NB4 (cell line): Measurements from ENCODE around the gene CELSR1.

Experiments used
- POLR2A ChIP-seq: IDR thresholded peaks from 2 replicates; pipeline ENCODE4 v1.6.1; 2011; ENCODE audit warnings: mild to moderate bottlenecking; ENCODE audit not compliant: insufficient read length; ENCODE audit errors: extremely low read depth
- TF ChIP-seq, protein P1 (sequence below): IDR thresholded peaks from one replicate; pipeline ENCODE4 v1.5.1; 2012; ENCODE audit warnings: low read depth, low read length
- TF ChIP-seq, protein P2 (sequence below): IDR thresholded peaks from 2 replicates; pipeline ENCODE4 v1.6.1; 2011; ENCODE audit warnings: low read depth, low read length

DNA sequence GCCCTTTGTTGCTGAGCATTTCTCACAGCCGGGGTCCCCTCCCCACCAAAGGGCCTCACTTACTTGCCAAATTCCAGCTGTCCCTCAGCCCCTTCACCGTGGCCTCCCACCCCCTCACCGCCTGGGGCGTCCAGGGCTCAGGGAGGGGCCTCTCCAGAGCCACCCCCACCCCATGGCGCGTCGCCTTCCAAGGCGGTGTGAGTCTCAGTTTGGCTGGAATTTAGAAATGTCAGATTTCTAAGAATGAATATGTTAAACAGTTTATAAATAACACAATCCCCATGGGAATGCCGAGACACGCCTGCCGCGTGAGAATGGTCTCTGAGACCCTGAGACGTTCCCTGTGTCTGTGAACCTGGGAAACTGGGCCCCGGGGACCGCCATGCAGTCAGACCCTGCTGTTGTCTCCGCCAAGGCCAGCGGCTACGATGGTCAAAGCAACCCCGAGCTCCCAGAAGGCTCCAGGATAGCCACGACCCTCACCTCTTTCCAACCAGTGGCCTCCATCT is 28.9 kb downstream of the CELSR1 start:
- TF ChIP-seq POLR2A: no peak
- TF ChIP-seq, protein P1, sequence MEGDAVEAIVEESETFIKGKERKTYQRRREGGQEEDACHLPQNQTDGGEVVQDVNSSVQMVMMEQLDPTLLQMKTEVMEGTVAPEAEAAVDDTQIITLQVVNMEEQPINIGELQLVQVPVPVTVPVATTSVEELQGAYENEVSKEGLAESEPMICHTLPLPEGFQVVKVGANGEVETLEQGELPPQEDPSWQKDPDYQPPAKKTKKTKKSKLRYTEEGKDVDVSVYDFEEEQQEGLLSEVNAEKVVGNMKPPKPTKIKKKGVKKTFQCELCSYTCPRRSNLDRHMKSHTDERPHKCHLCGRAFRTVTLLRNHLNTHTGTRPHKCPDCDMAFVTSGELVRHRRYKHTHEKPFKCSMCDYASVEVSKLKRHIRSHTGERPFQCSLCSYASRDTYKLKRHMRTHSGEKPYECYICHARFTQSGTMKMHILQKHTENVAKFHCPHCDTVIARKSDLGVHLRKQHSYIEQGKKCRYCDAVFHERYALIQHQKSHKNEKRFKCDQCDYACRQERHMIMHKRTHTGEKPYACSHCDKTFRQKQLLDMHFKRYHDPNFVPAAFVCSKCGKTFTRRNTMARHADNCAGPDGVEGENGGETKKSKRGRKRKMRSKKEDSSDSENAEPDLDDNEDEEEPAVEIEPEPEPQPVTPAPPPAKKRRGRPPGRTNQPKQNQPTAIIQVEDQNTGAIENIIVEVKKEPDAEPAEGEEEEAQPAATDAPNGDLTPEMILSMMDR: no peak
- TF ChIP-seq, protein P2, sequence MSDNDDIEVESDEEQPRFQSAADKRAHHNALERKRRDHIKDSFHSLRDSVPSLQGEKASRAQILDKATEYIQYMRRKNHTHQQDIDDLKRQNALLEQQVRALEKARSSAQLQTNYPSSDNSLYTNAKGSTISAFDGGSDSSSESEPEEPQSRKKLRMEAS: no peak
